GM12891 (cell line): Measurements from ENCODE around the gene TSPAN9.

Source experiments
- POLR2A ChIP-seq: IDR thresholded peaks from 2 replicates; pipeline ENCODE4 v1.6.1; 2011; ENCODE audit warnings: low read depth, low read length, control low read depth
- POLR2AphosphoS5 ChIP-seq: IDR thresholded peaks from 2 replicates; pipeline ENCODE4 v1.6.1; 2011; ENCODE audit warnings: low read depth, low read length, control low read depth

DNA sequence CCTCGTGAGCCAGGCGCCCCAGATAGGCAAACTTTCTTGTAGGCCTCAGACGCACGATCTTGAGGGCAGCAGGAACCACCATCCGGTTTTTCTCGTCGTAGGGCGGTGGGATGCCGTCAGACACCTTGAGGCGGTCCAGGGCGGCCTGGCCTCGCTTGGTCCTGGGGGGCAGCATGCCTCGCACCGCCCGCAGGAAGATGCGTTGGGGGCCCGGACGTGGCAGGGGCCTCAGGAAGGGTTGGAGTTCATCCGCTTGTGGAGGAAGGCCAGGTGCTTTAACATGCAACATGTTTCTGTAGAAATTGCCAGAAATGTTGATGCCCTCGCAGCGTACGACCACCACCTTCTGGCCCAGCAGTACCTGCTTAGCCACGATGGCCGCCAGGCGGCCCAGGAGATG, 5.5 kb upstream of the TSPAN9 start:
- no peak for TF ChIP-seq POLR2AphosphoS5
- no peak for TF ChIP-seq POLR2A
